ENCODE measurements around the gene VPS50.

DNA sequence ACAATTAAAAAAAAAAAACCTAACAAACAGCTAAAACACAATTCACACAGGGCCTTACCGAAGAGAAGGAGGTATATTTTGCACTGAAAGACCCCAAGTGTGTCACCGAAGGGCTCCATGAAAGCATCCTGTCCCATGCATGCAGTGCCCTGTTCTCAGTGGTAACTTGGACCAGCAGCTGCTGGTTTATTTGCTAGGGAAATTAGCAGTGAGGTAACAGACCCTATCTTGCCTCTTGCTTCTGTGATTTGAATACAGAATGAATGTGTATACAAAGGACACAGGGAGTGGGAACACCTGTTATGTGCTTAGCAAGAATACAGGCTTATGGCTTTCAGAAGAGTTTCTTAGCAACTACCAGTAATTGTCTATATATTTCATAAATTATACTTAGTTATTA, 5.9 kb upstream of the VPS50 start, which contains the start of gene HEPACAM2:
- TF ChIP-seq, protein P1, sequence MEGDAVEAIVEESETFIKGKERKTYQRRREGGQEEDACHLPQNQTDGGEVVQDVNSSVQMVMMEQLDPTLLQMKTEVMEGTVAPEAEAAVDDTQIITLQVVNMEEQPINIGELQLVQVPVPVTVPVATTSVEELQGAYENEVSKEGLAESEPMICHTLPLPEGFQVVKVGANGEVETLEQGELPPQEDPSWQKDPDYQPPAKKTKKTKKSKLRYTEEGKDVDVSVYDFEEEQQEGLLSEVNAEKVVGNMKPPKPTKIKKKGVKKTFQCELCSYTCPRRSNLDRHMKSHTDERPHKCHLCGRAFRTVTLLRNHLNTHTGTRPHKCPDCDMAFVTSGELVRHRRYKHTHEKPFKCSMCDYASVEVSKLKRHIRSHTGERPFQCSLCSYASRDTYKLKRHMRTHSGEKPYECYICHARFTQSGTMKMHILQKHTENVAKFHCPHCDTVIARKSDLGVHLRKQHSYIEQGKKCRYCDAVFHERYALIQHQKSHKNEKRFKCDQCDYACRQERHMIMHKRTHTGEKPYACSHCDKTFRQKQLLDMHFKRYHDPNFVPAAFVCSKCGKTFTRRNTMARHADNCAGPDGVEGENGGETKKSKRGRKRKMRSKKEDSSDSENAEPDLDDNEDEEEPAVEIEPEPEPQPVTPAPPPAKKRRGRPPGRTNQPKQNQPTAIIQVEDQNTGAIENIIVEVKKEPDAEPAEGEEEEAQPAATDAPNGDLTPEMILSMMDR (IDR thresholded peaks at IDR 0.05), result no peak
- no peak for TF ChIP-seq POLR2AphosphoS5 (IDR thresholded peaks at IDR 0.05)
